Endodermal cell (in vitro differentiated cells): ENCODE data around the gene ADAMTS17. TPM values are rescaled to one million over a fixed set of nuclear protein-coding genes. Genes with fewer than 3 reads are reported as not detected.
A peak's percentile ranks its signal among the peaks of the same experiment; 100 is the strongest.

Experiments used
- DNase-seq: peaks from one replicate; pipeline ENCODE4 v3.0.0-alpha.2; 2017
- H3K27ac ChIP-seq: 2 replicates; pipeline ENCODE4 v1.5.1; 2013; ENCODE audit warnings: mild to moderate bottlenecking, low read depth, low read length, moderate library complexity
- H3K27me3 ChIP-seq: 2 replicates; pipeline ENCODE4 v1.6.1; 2013; ENCODE audit warnings: mild to moderate bottlenecking, low read length, moderate library complexity; ENCODE audit not compliant: insufficient read depth, control insufficient read depth, poor library complexity, severe bottlenecking
- H3K36me3 ChIP-seq: 2 replicates; pipeline ENCODE4 v1.7.0; 2013; ENCODE audit warnings: mild to moderate bottlenecking, low read length, moderate library complexity; ENCODE audit not compliant: control insufficient read depth, insufficient read depth
- H3K4me1 ChIP-seq: one replicate; pipeline ENCODE4 v1.7.0; 2013; ENCODE audit warnings: low read length; ENCODE audit not compliant: control insufficient read depth, insufficient read depth
- H3K4me3 ChIP-seq: 2 replicates; pipeline ENCODE4 v1.5.1; 2013; ENCODE audit warnings: mild to moderate bottlenecking, low read length, moderate library complexity
- H3K9ac ChIP-seq: 2 replicates; pipeline ENCODE4 v1.6.1; 2013; ENCODE audit warnings: mild to moderate bottlenecking, low read length, moderate library complexity; ENCODE audit not compliant: poor library complexity, severe bottlenecking; ENCODE audit errors: extremely low read depth
- H3K9me3 ChIP-seq: 2 replicates; pipeline ENCODE4 v1.6.1; 2013; ENCODE audit warnings: mild to moderate bottlenecking, low read length, moderate library complexity; ENCODE audit not compliant: control insufficient read depth
- H3K27ac Mint-ChIP-seq: 2 replicates; pipeline ENCODE4 v1.8.0; 2020; ENCODE audit warnings: mixed read lengths
- H3K27me3 Mint-ChIP-seq: 2 replicates; pipeline ENCODE4 v1.8.0; 2021; ENCODE audit warnings: mild to moderate bottlenecking, mixed read lengths; ENCODE audit not compliant: insufficient read depth
- H3K36me3 Mint-ChIP-seq: 2 replicates; pipeline ENCODE4 v1.8.0; 2020; ENCODE audit warnings: low read depth, mixed read lengths
- H3K4me1 Mint-ChIP-seq: 2 replicates; pipeline ENCODE4 v1.8.0; 2020; ENCODE audit warnings: mixed read lengths
- H3K4me3 Mint-ChIP-seq: 2 replicates; pipeline ENCODE4 v1.8.0; 2020; ENCODE audit warnings: mild to moderate bottlenecking, moderate library complexity, mixed read lengths
- H3K9me3 Mint-ChIP-seq: 2 replicates; pipeline ENCODE4 v1.8.0; 2020; ENCODE audit warnings: mild to moderate bottlenecking, mixed read lengths
- WGBS, 2 experiments: methylation state at CpG; one replicate each; pipeline versions ENCODE4 v1.1.5 to v1.1.7; 2013; ENCODE audit warnings: missing lambda C conversion rate in 2 of 2, mixed read lengths in 1 of 2; ENCODE audit not compliant: insufficient coverage in 1 of 2, insufficient read length in 1 of 2; 5-methylcytosine and 5-hydroxymethylcytosine counted together
- total RNA-seq, 2 donors: library from RNA; stranded (reverse); fragmentation: NEBNext Ultra II Directional in 1 of 2; extraction: Animal tissue kit (Norgen Biotek cat#: 25700) in 1 of 2; gene quantifications; 2 replicates in 1 of 2; 3 replicates in 1 of 2; pipeline ENCODE4 v1.2.1, GENCODE V29; 2021
- TF ChIP-seq, protein P1 (sequence below): fragments of 200-600 bp; sonication (generic); conservative IDR thresholded peaks from 2 replicates; pipeline ENCODE4 v1.5.0; 2021; ENCODE audit warnings: antibody characterized with exemption, mild to moderate bottlenecking

Gene ADAMTS17
- total RNA-seq, 2 donors from 2014 or later = 0.82 to 2.3 TPM

DNA sequence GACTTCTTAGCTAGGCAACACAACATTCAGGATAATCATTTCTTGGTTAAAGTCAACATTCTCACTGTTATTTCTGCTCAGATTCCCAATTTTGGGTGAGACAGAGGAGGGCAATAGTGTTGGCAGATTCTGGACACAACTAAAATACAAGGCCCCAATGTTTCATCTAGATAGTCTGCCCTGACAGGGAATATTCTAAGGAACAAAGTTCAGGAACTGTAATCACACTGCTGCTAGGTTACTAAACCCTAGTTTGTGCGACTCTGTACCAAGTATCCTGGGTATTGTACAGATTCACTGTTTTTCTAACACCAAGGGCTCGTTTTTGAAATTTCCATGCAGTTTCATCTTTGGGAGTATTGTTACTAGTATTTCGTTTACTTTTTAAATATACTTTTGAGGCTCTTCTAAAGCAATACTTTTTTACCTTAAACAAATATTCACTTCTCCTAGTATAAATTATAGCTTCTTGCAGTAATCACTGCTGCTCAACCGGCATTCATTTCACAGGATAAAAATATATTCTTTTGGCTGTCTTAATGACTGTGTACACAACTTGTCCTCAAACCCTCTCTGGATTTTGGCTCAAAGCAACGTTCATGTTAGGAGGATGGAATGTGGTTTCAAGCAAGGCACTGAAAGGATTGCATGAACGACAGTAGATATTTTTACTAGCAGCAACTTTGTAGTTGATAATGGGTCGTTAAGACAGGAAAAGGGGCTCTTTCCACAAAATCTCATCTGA lies 167.4 kb downstream of the ADAMTS17 start:
- no peaks in the 10 kb centered on the region for H3K36me3 Mint-ChIP-seq
- H3K27ac Mint-ChIP-seq = no peak overlapping the region
- H3K4me3 Mint-ChIP-seq = no peak overlapping the region
- H3K27me3 ChIP-seq = no peaks in the 10 kb centered on the region
- peak; percentile 14 for DNase-seq
- H3K4me3 ChIP-seq = no peak overlapping the region
- TF ChIP-seq, protein P1, sequence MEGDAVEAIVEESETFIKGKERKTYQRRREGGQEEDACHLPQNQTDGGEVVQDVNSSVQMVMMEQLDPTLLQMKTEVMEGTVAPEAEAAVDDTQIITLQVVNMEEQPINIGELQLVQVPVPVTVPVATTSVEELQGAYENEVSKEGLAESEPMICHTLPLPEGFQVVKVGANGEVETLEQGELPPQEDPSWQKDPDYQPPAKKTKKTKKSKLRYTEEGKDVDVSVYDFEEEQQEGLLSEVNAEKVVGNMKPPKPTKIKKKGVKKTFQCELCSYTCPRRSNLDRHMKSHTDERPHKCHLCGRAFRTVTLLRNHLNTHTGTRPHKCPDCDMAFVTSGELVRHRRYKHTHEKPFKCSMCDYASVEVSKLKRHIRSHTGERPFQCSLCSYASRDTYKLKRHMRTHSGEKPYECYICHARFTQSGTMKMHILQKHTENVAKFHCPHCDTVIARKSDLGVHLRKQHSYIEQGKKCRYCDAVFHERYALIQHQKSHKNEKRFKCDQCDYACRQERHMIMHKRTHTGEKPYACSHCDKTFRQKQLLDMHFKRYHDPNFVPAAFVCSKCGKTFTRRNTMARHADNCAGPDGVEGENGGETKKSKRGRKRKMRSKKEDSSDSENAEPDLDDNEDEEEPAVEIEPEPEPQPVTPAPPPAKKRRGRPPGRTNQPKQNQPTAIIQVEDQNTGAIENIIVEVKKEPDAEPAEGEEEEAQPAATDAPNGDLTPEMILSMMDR = no peak
- 82 to 86% methylated on average over 3 to 7 of the region's 7 CpGs for WGBS, 2 experiments
- H3K9me3 ChIP-seq = peaks cover 14% of the 10 kb centered on the region
- no peak overlapping the region for H3K9ac ChIP-seq
- no peaks in the 10 kb centered on the region for H3K36me3 ChIP-seq
- H3K27me3 Mint-ChIP-seq = no peaks in the 10 kb centered on the region
- H3K27ac ChIP-seq = no peak overlapping the region
- H3K9me3 Mint-ChIP-seq = no peaks in the 10 kb centered on the region
- no peaks in the 10 kb centered on the region for H3K4me1 Mint-ChIP-seq
- no peaks in the 10 kb centered on the region for H3K4me1 ChIP-seq

DNA sequence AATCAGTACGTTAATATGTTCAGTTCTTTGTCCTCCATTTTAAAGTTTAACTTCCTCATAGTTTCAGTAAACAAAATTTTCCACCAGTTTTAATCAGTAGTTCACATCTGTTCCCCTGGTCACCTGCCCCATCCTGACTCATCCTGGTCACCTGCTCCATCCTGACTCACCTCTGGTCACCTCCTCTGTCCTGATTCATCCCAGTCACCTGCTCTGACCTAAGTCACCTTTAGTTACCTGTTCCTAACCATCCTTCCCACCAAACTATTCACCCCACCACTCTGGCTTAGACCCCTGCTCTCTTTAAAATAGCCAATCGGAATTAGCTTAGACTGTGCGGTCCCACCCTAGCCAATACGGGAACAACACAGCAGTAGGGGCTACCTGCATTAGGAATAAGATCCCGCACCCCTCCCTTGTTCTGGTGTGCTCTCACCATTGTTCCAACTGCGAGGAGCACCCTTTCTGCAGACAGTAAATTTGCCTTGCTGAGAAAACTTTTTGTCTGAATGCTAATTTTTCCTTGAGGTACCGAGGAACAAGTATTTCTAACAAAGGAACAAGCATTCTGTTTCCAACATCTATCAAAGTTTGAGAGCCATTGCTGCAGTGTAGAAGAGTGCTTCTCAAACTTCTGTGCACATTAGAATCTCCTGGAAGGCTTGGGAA lies 169.3 kb downstream of the ADAMTS17 start:
- TF ChIP-seq, protein P1 = no peak
- H3K4me3 ChIP-seq = no peak overlapping the region
- no peaks in the 10 kb centered on the region for H3K4me1 Mint-ChIP-seq
- no peaks in the 10 kb centered on the region for H3K27me3 ChIP-seq
- H3K9me3 ChIP-seq = peaks cover 14% of the 10 kb centered on the region
- no peak overlapping the region for H3K4me3 Mint-ChIP-seq
- H3K27me3 Mint-ChIP-seq = no peaks in the 10 kb centered on the region
- DNase-seq = peak; percentile 33
- no peak overlapping the region for H3K27ac ChIP-seq
- H3K4me1 ChIP-seq = no peaks in the 10 kb centered on the region
- no peaks in the 10 kb centered on the region for H3K36me3 Mint-ChIP-seq
- no peak overlapping the region for H3K27ac Mint-ChIP-seq
- no peaks in the 10 kb centered on the region for H3K9me3 Mint-ChIP-seq
- no peaks in the 10 kb centered on the region for H3K36me3 ChIP-seq
- no peak overlapping the region for H3K9ac ChIP-seq
- 86 to 90% methylated on average over 5 to 7 of the region's 7 CpGs for WGBS, 2 experiments

DNA sequence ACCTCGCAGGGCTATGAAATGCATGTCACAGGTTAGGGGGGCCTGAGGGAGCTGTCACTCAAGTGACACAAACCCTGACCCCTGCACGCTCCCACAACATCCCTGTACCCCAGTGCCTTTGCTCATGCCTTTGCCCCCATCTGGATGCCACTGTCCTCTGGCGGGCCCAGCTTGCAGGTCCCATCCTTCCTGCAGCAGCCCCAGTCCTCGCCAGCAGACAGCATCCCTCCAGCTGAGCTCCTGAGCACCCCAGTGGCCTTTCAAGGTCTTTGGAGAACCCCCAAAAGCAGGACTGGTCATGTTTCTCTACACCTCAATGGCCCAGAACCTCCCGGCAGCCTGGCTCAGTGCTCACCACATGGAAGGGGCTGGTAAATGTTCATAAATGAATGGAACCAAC lies 170.4 kb downstream of the ADAMTS17 start:
- Mint-ChIP-seq H3K36me3 (no peaks in the 10 kb centered on the region), H3K4me1 (no peaks in the 10 kb centered on the region)
- 89 to 100% methylated on average over 2 to 5 of the region's 5 CpGs for WGBS, 2 experiments

More for the DNA sequence above, 170.4 kb downstream of the ADAMTS17 start:
- H3K9me3 Mint-ChIP-seq = no peaks in the 10 kb centered on the region
- Histone ChIP-seq H3K27ac (no peak overlapping the region), H3K9ac (no peak overlapping the region), H3K27me3 (no peaks in the 10 kb centered on the region), H3K4me1 (no peaks in the 10 kb centered on the region), H3K9me3 (peaks cover 14% of the 10 kb centered on the region), H3K36me3 (no peaks in the 10 kb centered on the region), H3K4me3 (no peak overlapping the region)
- DNase-seq = no peak
- no peak overlapping the region for H3K4me3 Mint-ChIP-seq
- no peak overlapping the region for H3K27ac Mint-ChIP-seq
- H3K27me3 Mint-ChIP-seq = no peaks in the 10 kb centered on the region
- TF ChIP-seq, protein P1 = no peak
